Trophoblast cell (in vitro differentiated cells and primary cell): ENCODE data around the gene TCF7L1.
"Not testable (repeated sequence)": the region's sequence is repeated elsewhere in the genome, so short reads cannot be mapped to it uniquely, and the experiment has no call there.

Experiments used
- DNase-seq, 2 donors: peaks; one replicate each; pipeline ENCODE4 v3.0.0-alpha.2; 2016
- H2AFZ ChIP-seq: 2 replicates; pipeline ENCODE4 v1.6.1; 2013; ENCODE audit warnings: low read length, moderate library complexity, mild to moderate bottlenecking; ENCODE audit not compliant: insufficient read depth, poor library complexity
- H2AK5ac ChIP-seq: 2 replicates; pipeline ENCODE4 v1.6.1; 2013; ENCODE audit warnings: mild to moderate bottlenecking, low read length
- H2BK120ac ChIP-seq: 2 replicates; pipeline ENCODE4 v1.6.1; 2013; ENCODE audit warnings: low read length, mild to moderate bottlenecking, moderate library complexity; ENCODE audit not compliant: insufficient read depth, poor library complexity
- H2BK12ac ChIP-seq: 2 replicates; pipeline ENCODE4 v1.6.1; 2013; ENCODE audit warnings: mild to moderate bottlenecking, low read length, moderate library complexity
- H2BK5ac ChIP-seq: 2 replicates; pipeline ENCODE4 v1.6.1; 2013; ENCODE audit warnings: low read length, low read depth, moderate library complexity, mild to moderate bottlenecking; ENCODE audit not compliant: poor library complexity
- H3K14ac ChIP-seq: 2 replicates; pipeline ENCODE4 v1.6.1; 2013; ENCODE audit warnings: mild to moderate bottlenecking, low read length
- H3K18ac ChIP-seq: 2 replicates; pipeline ENCODE4 v1.6.1; 2013; ENCODE audit warnings: mild to moderate bottlenecking, low read length
- H3K23ac ChIP-seq: 2 replicates; pipeline ENCODE4 v1.6.1; 2013; ENCODE audit warnings: low read length
- H3K27ac ChIP-seq: 2 replicates; pipeline ENCODE4 v1.5.1; 2013; ENCODE audit warnings: low read depth, mild to moderate bottlenecking, inconsistent platforms, low read length, moderate library complexity
- H3K27me3 ChIP-seq: 2 replicates; pipeline ENCODE4 v1.6.1; 2013; ENCODE audit warnings: inconsistent platforms, mild to moderate bottlenecking, low read length, moderate library complexity; ENCODE audit not compliant: insufficient read depth
- H3K36me3 ChIP-seq, 2 experiments: 1 replicate in 1 of 2; 2 replicates in 1 of 2; pipeline ENCODE4 v1.6.1; 2013; ENCODE audit warnings: low read length in 2 of 2, mild to moderate bottlenecking in 2 of 2, moderate library complexity in 1 of 2; ENCODE audit not compliant: insufficient read depth in 2 of 2, control insufficient read depth in 1 of 2
- H3K4ac ChIP-seq: 2 replicates; pipeline ENCODE4 v1.6.1; 2013; ENCODE audit warnings: low read depth, mild to moderate bottlenecking, low read length, moderate library complexity
- H3K4me1 ChIP-seq, 2 experiments: 1 replicate in 1 of 2; 2 replicates in 1 of 2; pipeline ENCODE4 v1.6.1; 2013; ENCODE audit warnings: low read length in 2 of 2, mild to moderate bottlenecking in 2 of 2, moderate library complexity in 1 of 2; ENCODE audit not compliant: insufficient read depth in 2 of 2, control insufficient read depth in 1 of 2
- H3K4me2 ChIP-seq: 2 replicates; pipeline ENCODE4 v1.6.1; 2013; ENCODE audit warnings: inconsistent platforms, mild to moderate bottlenecking, low read length, moderate library complexity
- H3K4me3 ChIP-seq: 2 replicates; pipeline ENCODE4 v1.5.1; 2013; ENCODE audit warnings: mild to moderate bottlenecking, low read depth, low read length, inconsistent platforms
- H3K79me1 ChIP-seq: one replicate; pipeline ENCODE4 v1.6.1; 2013; ENCODE audit warnings: low read length
- H3K79me2 ChIP-seq: 2 replicates; pipeline ENCODE4 v1.6.1; 2013; ENCODE audit warnings: low read length, mild to moderate bottlenecking; ENCODE audit not compliant: control insufficient read depth, insufficient read depth, poor library complexity
- H3K9ac ChIP-seq: 2 replicates; pipeline ENCODE4 v1.6.1; 2013; ENCODE audit warnings: mild to moderate bottlenecking, low read length
- H3K9me3 ChIP-seq: 2 replicates; pipeline ENCODE4 v1.6.1; 2013; ENCODE audit warnings: low read depth, mild to moderate bottlenecking, control low read depth, inconsistent platforms, low read length; ENCODE audit not compliant: insufficient read depth
- H4K12ac ChIP-seq: 2 replicates; pipeline ENCODE4 v1.6.1; 2013; ENCODE audit warnings: low read depth, mild to moderate bottlenecking, low read length, moderate library complexity
- H4K8ac ChIP-seq: 2 replicates; pipeline ENCODE4 v1.6.1; 2013; ENCODE audit warnings: low read depth, mild to moderate bottlenecking, low read length, moderate library complexity
- H4K91ac ChIP-seq: one replicate; pipeline ENCODE4 v1.6.1; 2013; ENCODE audit warnings: low read depth, mild to moderate bottlenecking, low read length, moderate library complexity
- WGBS: extraction: QIAGEN DNeasy Blood & Tissue Kit; methylation state at CpG from one replicate; pipeline ENCODE4 v1.1.7; 2013; ENCODE audit warnings: missing lambda C conversion rate; ENCODE audit not compliant: insufficient read length, insufficient coverage; ENCODE audit errors: extremely low coverage; 5-methylcytosine and 5-hydroxymethylcytosine counted together

TCF7L1 gene

GRCh38 chr2:85319796-85320195 is 186.6 kb downstream of the TCF7L1 start:
- H3K79me2 ChIP-seq = no peaks in the 10 kb centered on the region

GRCh38 chr2:85323351-85323987 is 190.3 kb downstream of the TCF7L1 start:
- DNase-seq = no peak
- no peak overlapping the region for H3K27ac ChIP-seq
- H2AFZ ChIP-seq = no peak overlapping the region
- no peaks in the 10 kb centered on the region for H3K27me3 ChIP-seq
- H3K79me1 ChIP-seq = peaks cover 5% of the 10 kb centered on the region
- no peak overlapping the region for H3K4me2 ChIP-seq
- H3K23ac ChIP-seq = no peak overlapping the region
- H3K79me2 ChIP-seq = peaks cover 12% of the 10 kb centered on the region
- no CpG with 5 or more reads among the region's 9 CpGs for WGBS
- H4K12ac ChIP-seq = no peak overlapping the region
- no peak overlapping the region for H2AK5ac ChIP-seq
- no peak overlapping the region for H3K4me3 ChIP-seq
- H2BK120ac ChIP-seq = no peak overlapping the region
- H3K18ac ChIP-seq = no peak overlapping the region
- H3K4ac ChIP-seq = no peak overlapping the region
- H2BK12ac ChIP-seq = no peak overlapping the region
- no peak overlapping the region for H3K14ac ChIP-seq
- H3K4me1 ChIP-seq = peaks cover 13 to 15% of the 10 kb centered on the region in 2 experiments
- H3K9ac ChIP-seq = no peak overlapping the region
- H4K8ac ChIP-seq = no peak overlapping the region
- peaks cover 29 to 38% of the 10 kb centered on the region in 2 experiments for H3K36me3 ChIP-seq
- no peak overlapping the region for H4K91ac ChIP-seq
- H3K9me3 ChIP-seq = no peaks in the 10 kb centered on the region
- H2BK5ac ChIP-seq = no peak overlapping the region

More at GRCh38 chr2:85319796-85320195, 186.6 kb downstream of the TCF7L1 start:
- peaks cover 2% of the 10 kb centered on the region for H3K9me3 ChIP-seq
- peaks cover 35 to 56% of the 10 kb centered on the region in 2 experiments for H3K36me3 ChIP-seq
- H4K8ac ChIP-seq = no peak overlapping the region
- no peak overlapping the region for H3K4ac ChIP-seq
- no peak overlapping the region for H2BK5ac ChIP-seq
- H3K9ac ChIP-seq = no peak overlapping the region
- no peak for DNase-seq
- H2AK5ac ChIP-seq = no peak overlapping the region
- H3K4me2 ChIP-seq = no peak overlapping the region
- H3K4me3 ChIP-seq = no peak overlapping the region
- H2AFZ ChIP-seq = no peak overlapping the region
- H2BK12ac ChIP-seq = no peak overlapping the region
- no peak overlapping the region for H4K91ac ChIP-seq
- H3K27ac ChIP-seq = no peak overlapping the region
- no peaks in the 10 kb centered on the region for H3K27me3 ChIP-seq
- no peak overlapping the region for H2BK120ac ChIP-seq
- H3K14ac ChIP-seq = no peak overlapping the region
- peaks cover 0 to 6% of the 10 kb centered on the region in 2 experiments for H3K4me1 ChIP-seq
- no peaks in the 10 kb centered on the region for H3K79me1 ChIP-seq
- no peak overlapping the region for H4K12ac ChIP-seq
- no CpG with 5 or more reads among the region's 4 CpGs for WGBS
- no peak overlapping the region for H3K18ac ChIP-seq
- no peak overlapping the region for H3K23ac ChIP-seq

- not testable (repeated sequence) for H3K27me3 ChIP-seq, H3K23ac ChIP-seq, H2BK12ac ChIP-seq, H3K79me1 ChIP-seq, H4K12ac ChIP-seq, H3K9ac ChIP-seq, H4K91ac ChIP-seq, H3K18ac ChIP-seq, H4K8ac ChIP-seq, H2AK5ac ChIP-seq, H3K4ac ChIP-seq, H3K27ac ChIP-seq, H3K14ac ChIP-seq, H3K4me2 ChIP-seq, H3K9me3 ChIP-seq, H2BK120ac ChIP-seq, DNase-seq, H2AFZ ChIP-seq, H3K4me3 ChIP-seq, H2BK5ac ChIP-seq
- H3K79me2 ChIP-seq = peaks cover 12% of the 10 kb centered on the region
- no CpG with 5 or more reads among the region's 11 CpGs for WGBS
- peaks cover 11 to 13% of the 10 kb centered on the region in 2 experiments for H3K4me1 ChIP-seq
- H3K36me3 ChIP-seq = peaks cover 27 to 36% of the 10 kb centered on the region in 2 experiments
These were observed 190.8 kb downstream of the TCF7L1 start for GRCh38 chr2:85323988-85324367.

- no CpG with 5 or more reads among the region's 10 CpGs for WGBS
- H3K18ac ChIP-seq = no peak overlapping the region
- H3K79me2 ChIP-seq = peaks cover 12% of the 10 kb centered on the region
- H2BK120ac ChIP-seq = no peak overlapping the region
- no peak overlapping the region for H2AK5ac ChIP-seq
- no peak overlapping the region for H3K9ac ChIP-seq
- H3K4ac ChIP-seq = no peak overlapping the region
- no peak for DNase-seq
- no peak overlapping the region for H3K23ac ChIP-seq
- no peak overlapping the region for H2BK5ac ChIP-seq
- no peak overlapping the region for H3K4me3 ChIP-seq
- peaks cover 5% of the 10 kb centered on the region for H3K79me1 ChIP-seq
- H4K8ac ChIP-seq = no peak overlapping the region
- H3K27ac ChIP-seq = no peak overlapping the region
- H3K4me1 ChIP-seq = peaks cover 11 to 13% of the 10 kb centered on the region in 2 experiments
- no peak overlapping the region for H4K12ac ChIP-seq
- no peaks in the 10 kb centered on the region for H3K27me3 ChIP-seq
- H3K4me2 ChIP-seq = no peak overlapping the region
- no peaks in the 10 kb centered on the region for H3K9me3 ChIP-seq
- no peak overlapping the region for H3K14ac ChIP-seq
- H3K36me3 ChIP-seq = peaks cover 24 to 31% of the 10 kb centered on the region in 2 experiments
- no peak overlapping the region for H4K91ac ChIP-seq
- no peak overlapping the region for H2AFZ ChIP-seq
- H2BK12ac ChIP-seq = no peak overlapping the region
These were observed 191.7 kb downstream of the TCF7L1 start for GRCh38 chr2:85324639-85325465.
